HG03521 (cell line): Measurements from ENCODE around the gene POGLUT3.

Experiments
- ATAC-seq: cut with Tn5 transposase; IDR thresholded peaks from one replicate; pipeline ENCODE4 v1.9.1; 2021; ENCODE audit warnings: mild to moderate bottlenecking, moderate library complexity; ENCODE audit not compliant: unreplicated experiment

Gene POGLUT3, protein sequence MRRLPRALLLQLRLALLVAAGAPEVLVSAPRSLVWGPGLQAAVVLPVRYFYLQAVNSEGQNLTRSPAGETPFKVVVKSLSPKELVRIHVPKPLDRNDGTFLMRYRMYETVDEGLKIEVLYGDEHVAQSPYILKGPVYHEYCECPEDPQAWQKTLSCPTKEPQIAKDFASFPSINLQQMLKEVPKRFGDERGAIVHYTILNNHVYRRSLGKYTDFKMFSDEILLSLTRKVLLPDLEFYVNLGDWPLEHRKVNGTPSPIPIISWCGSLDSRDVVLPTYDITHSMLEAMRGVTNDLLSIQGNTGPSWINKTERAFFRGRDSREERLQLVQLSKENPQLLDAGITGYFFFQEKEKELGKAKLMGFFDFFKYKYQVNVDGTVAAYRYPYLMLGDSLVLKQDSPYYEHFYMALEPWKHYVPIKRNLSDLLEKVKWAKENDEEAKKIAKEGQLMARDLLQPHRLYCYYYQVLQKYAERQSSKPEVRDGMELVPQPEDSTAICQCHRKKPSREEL

DNA sequence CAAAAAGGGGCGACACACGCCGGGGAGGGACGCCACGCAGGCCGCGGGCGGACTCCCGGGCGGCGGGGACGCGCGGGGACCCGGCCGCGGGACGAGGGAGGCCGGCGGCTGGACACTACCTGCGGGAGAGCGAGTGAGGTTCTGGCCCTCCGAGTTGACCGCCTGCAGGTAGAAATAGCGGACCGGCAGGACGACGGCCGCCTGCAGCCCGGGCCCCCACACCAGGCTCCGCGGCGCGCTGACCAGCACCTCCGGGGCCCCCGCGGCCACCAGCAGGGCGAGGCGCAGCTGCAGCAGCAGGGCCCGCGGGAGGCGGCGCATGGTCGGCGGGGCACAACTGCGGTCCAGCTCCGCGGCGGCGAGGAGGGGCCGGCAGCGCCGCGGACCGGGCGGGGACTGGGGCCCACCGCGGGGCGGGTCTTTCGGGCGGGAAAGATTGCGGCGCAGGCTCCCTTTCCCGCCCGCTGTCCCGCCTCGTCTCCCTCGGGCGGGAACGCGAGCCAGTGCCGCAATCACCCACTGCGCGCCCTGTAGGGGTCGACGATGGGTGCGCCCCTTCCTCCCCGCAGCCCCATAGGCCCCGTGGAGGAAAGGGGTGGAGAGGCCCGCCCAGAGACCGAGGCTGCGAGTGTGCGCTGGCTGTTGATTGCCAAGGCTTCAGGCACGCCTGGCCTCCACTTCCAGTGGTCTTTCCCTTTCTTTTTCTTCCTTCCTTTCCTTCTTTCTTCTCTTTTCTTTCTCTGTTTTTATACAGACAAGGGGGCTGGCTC is at the start of gene POGLUT3:
TSS of gene POGLUT3 (minus strand) at position 339 of the 770 bp plus-strand sequence. CDS start at position 321, 18 bp downstream.
- ATAC-seq = peak; percentile 45

DNA sequence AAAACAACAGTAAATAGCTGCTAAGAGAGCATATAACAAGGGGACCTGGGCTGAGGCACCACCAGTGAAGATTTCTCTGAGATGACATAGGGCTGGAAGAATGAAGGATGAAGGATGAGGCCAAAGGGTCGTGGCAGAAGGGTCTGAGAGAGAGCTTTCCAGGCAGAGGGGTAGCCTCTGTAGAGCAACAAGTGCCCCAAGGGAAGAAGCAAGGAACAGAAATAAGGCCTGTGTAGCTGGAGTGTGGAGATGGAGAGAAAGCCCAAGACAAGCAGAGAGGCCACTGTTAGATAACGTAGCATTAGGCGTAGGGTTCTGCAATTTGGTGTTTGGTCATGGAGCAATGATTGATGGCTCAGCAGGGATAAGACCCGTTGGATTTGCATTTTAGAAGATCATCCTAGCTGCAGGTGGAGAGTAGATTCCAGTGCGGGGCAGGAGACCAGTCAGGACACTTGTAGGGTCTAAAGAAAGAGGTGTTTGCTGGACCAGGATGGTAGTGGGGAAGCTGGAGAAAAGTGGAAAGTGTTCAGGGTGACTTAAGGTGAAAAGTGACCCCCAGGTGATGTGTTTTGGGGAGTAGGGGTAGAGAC is 47.8 kb upstream of the POGLUT3 start:
- ATAC-seq = no peak

GRCh38 chr11:108543316-108543964 is 45.3 kb upstream of the POGLUT3 start:
- ATAC-seq = no peak

DNA sequence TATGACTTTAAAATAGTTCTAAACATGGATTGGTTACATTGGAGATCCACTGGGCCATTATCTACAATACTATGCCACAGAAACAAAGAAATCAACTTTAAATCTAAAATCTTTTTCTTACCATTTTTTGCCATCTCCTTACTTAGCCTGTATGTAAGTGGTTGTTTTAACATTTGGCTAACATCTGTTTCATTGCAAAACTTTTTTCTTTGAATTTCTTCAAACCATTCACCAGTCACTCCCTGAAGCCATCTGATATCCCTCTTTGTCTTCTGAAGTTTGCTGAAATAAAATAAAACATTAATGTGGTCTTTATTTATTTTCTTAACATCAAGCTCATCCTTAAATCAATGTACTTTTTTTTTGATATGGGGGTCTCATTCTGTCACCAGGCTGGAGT is 43.3 kb upstream of the POGLUT3 start:
- ATAC-seq = no peak

DNA sequence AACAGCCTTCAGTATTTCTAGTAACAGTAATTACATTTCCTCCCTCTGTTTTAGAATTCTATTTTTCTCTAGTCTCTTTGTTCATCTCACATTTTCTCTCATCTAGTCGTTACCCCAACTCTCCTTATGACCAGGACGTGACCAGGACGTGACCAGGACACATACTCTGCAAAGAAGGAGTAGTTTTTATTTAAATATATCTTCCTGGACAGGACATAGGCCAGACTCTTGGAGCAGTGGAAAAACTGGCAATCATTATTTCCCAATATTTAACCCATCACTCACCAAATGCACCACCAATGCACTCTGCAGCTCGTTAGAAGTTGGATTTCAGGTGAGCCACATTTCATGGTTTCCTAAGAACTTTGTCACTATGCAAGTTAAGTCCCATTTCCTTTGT is 40.3 kb upstream of the POGLUT3 start:
- no peak for ATAC-seq

GRCh38 chr11:108538022-108538424 is 39.8 kb upstream of the POGLUT3 start:
- ATAC-seq = no peak

DNA sequence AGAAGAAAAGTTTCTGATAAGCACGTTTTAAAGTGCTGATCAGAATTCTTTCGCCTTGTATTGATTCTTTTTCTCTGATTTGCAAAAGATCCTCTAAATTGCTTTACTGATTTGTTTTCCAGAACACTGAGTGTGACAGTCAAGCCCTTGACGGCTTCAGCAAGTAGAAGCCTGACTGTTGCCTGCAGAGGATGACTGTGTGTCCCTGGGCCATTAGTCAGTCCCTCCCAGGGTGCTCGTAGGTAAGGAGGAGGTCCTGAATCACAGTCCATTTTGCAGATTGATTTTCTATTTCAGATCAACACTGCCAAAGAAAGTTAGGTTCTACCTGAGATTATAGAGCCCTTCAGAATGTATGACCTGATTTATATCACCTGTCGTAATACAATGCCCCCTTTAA is 38.6 kb upstream of the POGLUT3 start:
- no peak for ATAC-seq

DNA sequence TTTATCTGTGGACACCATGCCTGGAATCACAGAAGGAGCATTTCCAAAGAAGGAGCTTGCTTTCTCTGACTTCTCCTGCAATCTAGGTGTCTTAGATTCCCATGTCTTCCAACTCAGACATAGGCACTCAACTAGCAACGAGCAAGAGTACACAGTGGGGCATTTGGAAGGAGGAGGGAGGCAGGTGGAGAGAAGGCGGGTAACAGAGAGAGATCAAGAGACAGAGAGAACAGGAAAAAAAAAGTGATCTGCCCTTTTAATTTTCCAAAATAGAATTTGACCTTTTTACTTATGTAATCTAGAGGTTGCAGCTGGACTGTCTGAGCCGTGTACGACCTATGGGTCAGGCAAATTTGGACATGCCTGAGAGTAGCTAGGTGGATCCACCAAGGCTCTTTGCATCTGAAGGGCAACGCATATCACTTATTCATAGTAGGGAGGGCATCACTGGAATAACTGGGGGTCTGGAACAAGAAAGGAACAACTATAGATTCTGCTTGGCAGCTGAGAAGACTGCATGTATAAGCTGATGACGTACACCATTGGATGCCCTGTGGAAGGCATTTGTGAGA is 37.3 kb upstream of the POGLUT3 start:
- ATAC-seq = no peak

GRCh38 chr11:108534274-108534882 is 36.2 kb upstream of the POGLUT3 start:
- ATAC-seq = no peak

GRCh38 chr11:108530426-108530825 is 32.2 kb upstream of the POGLUT3 start:
- ATAC-seq = no peak

DNA sequence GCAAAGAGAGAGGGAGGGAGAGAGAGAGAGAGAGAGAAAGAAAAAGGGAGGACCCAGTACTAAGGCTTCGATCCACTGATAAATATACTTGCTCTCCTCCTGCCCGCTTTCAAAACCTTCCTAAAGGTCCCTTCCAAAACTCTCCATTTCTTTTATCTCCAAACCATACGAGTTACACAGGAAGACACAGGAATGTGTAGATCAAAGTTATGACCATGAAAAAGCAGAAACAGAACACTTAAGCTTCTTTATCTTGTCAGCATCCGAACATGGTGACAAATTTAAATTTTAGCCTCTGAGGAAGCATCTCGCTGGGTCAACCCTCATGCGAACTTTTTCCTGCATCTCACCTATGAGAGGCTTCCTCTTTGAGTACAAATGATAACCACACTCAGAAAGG is 29.2 kb upstream of the POGLUT3 start:
- ATAC-seq = no peak

- ATAC-seq = no peak
These were observed 27.0 kb upstream of the POGLUT3 start for GRCh38 chr11:108525161-108525560.

GRCh38 chr11:108524422-108524821 is 26.2 kb upstream of the POGLUT3 start:
- ATAC-seq = no peak

DNA sequence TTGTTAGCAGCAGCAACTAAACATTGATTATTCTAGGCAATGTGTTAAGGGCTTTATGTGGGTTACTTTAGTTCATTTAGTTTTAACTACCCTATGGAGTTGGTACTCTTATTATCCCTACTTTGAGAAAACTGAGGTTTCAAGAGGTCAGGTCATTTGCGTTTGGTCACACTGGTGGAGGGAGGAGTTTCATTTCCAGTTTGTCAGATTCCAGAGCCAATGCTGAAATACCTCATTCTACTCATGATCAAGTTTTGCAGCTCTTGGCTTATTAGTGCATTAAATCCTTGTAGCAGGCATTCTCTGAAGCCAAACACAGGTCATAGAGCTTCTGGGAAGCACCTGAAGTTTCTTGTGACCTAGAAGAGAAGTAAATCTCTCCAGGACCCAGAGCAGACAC is 24.1 kb upstream of the POGLUT3 start:
- no peak for ATAC-seq

DNA sequence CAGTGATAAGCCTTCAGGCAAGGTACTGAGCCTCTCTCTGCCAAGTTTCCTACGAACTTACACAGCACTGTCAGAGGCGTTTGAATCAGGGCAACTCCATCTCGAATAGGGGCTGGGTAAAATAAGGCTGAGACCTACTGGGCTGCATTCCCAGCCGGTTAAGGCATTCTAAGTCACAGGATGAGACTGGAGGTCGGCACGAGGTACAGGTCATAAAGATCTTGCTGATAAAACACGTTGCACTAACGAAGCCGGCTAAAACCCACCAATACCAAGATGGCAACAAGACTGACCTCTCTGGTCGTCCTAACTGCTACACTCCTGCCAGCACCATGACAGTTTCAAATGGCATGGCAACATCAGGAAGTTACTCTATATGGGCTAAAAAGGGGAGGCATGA is 20.4 kb upstream of the POGLUT3 start:
- ATAC-seq = no peak

DNA sequence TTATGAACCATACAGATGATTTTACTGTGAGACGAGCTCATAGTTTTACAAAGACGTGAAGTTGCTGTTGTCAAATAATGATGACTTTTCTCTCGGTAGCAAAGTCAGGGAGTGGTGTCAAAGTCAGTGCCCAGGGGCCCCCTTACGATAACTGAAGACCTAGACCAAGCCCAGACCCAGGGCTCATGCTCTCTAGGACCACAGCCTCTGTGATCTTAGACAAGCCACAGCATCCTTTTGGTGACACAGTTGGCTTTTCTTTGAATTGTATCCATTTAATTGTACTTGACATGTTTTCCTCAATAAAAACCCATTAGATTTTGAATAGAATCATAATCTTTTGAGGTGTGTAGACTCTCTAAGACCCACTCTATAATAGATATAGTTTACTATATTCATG is 17.9 kb upstream of the POGLUT3 start:
- no peak for ATAC-seq

- ATAC-seq = no peak
These were observed 14.5 kb upstream of the POGLUT3 start for GRCh38 chr11:108512708-108513107.

DNA sequence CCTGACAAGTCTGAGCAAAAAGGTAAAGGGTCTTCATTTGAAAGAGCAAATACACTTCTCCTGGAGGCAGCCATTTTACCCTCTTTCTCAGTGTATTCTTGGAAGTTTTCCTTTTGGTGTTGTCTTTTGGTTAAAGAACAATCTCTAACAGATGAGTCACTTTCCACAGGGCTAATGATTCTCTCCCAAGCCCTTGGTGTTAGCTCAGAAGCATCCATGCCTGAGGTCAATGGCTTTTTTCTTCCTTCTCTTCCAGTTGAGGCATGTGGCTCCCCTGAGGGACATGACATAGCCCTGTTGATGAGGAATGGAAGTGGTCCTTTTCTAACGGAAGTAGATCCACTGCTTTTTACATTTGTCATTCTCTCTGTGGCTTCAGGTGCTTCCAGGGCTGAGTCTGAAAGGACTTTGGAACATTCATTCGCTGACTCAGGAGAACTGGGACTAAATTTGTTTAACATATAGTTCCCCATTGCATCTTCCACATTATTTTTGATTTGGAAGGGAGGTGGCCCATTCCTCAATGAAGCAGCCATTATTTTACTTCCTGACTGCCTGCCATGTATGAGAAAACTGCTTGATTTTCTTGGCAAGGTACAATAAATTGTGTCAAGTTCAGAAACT is 13.8 kb upstream of the POGLUT3 start:
- no peak for ATAC-seq

DNA sequence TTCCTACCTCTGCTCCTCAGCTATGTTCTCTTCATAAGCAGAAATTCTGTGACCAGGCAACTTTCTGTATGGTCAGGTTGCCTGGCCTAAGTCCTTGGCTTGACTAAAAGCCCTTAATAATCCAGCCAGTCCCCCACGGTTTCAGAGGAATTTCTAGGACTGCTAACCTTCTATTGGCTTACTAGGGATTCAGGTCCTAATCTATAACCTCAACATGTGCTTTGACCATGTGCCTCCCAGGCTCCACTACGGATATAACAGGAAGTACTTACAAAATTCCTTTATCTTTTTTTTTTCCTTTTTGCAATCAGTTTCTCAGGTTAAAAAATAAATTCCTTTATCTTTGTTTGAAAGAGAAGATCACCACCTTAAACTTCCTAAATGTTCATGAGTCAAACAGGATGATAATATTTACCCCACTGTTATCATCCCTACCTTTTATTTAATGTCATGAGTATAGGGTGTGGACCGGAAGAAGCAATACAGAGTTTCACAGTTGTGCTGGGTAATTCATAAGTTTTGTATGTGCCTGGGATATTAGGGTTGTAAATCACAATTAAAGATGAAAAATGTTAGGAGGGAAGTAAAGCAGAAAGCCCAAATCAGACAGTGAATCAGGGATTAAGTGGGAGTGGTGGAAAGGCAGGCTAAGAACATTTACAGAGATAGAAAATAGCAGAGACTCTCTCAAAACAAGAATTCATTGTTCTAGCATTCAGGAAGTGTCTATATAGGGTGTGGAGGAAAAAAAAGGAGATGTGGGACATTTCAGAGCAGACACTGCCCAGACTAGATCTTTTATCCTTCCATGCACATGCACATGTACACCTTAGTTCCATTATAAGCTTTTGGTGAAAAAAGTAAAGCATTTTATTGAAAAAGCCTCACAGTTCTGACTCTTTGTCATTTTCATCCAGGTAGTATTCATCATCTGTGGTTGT is 10.7 kb upstream of the POGLUT3 start:
- ATAC-seq = no peak
